IPS DF 6.9 (cell line): ENCODE measurements around the gene HBM.

Experiments used
- DNase-seq: peaks from one replicate; pipeline ENCODE4 v3.0.0-alpha.2; 2013; ENCODE audit warnings: low read depth, low spot score
- H3K27ac ChIP-seq: one replicate; pipeline ENCODE4 v1.5.1; 2013; ENCODE audit warnings: low read length, control low read depth
- H3K27me3 ChIP-seq: 2 replicates; pipeline ENCODE4 v1.6.1; 2013; ENCODE audit warnings: mild to moderate bottlenecking, low read length; ENCODE audit not compliant: control insufficient read depth, insufficient read depth
- H3K36me3 ChIP-seq: 2 replicates; pipeline ENCODE4 v1.6.1; 2013; ENCODE audit warnings: low read length; ENCODE audit not compliant: control insufficient read depth, insufficient read depth
- H3K4me1 ChIP-seq: 2 replicates; pipeline ENCODE4 v1.6.1; 2013; ENCODE audit warnings: low read length; ENCODE audit not compliant: control insufficient read depth, insufficient read depth
- H3K4me3 ChIP-seq: 2 replicates; pipeline ENCODE4 v1.5.1; 2013; ENCODE audit warnings: mild to moderate bottlenecking, low read length
- H3K9me3 ChIP-seq: 2 replicates; pipeline ENCODE4 v1.6.1; 2013; ENCODE audit warnings: low read length, inconsistent platforms; ENCODE audit not compliant: control insufficient read depth, insufficient read depth
- WGBS: extraction: QIAGEN DNeasy Blood & Tissue Kit; methylation state at CpG from one replicate; pipeline ENCODE4 v1.1.7; 2013; ENCODE audit warnings: mixed read lengths, missing lambda C conversion rate; ENCODE audit not compliant: insufficient read length, insufficient coverage; 5-methylcytosine and 5-hydroxymethylcytosine counted together

HBM gene

DNA sequence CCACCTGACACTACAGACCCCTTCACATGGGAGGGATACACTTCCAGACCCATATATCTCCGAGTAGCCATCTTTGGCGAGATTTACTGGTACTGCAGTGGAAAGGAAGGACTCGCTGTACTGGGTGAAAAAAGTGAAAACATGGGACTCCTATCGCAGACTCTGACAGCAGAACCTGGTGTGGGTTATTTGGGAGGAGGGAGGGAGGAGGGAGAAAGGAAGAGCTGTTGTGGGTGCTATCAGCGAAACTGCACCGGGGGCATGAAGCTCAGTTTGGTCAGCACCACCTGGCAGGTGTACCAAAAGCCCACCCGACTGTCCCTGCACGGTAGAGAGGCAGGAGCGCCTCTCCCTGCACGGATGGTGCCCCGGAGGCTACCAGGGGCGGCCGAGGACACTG, 19.4 kb downstream of the HBM start:
- no peak overlapping the region for H3K4me3 ChIP-seq
- H3K36me3 ChIP-seq, result peaks cover 20% of the 10 kb centered on the region
- peaks cover 3% of the 10 kb centered on the region; the same call in 1 of the 2 replicates for H3K4me1 ChIP-seq
- no peak overlapping the region for H3K27ac ChIP-seq
- no peaks in the 10 kb centered on the region; the same call in 1 of the 2 replicates for H3K27me3 ChIP-seq
- no CpG with 5 or more reads among the region's 13 CpGs for WGBS
- no peak for DNase-seq
- no peaks in the 10 kb centered on the region for H3K9me3 ChIP-seq

GRCh38 chr16:185691-186090, 19.9 kb downstream of the HBM start:
- Histone ChIP-seq H3K4me1 (peaks cover 3% of the 10 kb centered on the region; the same call in 1 of the 2 replicates), H3K27ac (no peak overlapping the region), H3K36me3 (peaks cover 21% of the 10 kb centered on the region), H3K9me3 (no peaks in the 10 kb centered on the region), H3K4me3 (no peak overlapping the region), H3K27me3 (no peaks in the 10 kb centered on the region; the same call in 1 of the 2 replicates)
- no CpG with 5 or more reads among the region's 11 CpGs for WGBS
- no peak for DNase-seq

GRCh38 chr16:187330-187729, 21.6 kb downstream of the HBM start:
- no peaks in the 10 kb centered on the region for H3K27me3 ChIP-seq
- no peak for DNase-seq
- no peak overlapping the region for H3K4me3 ChIP-seq
- no peaks in the 10 kb centered on the region for H3K9me3 ChIP-seq
- H3K27ac ChIP-seq, result no peak overlapping the region
- no peaks in the 10 kb centered on the region for H3K4me1 ChIP-seq
- H3K36me3 ChIP-seq, result peaks cover 33% of the 10 kb centered on the region
- WGBS, result no CpG with 5 or more reads among the region's 8 CpGs

- Histone ChIP-seq H3K36me3 (peaks cover 36% of the 10 kb centered on the region), H3K9me3 (no peaks in the 10 kb centered on the region), H3K27me3 (no peaks in the 10 kb centered on the region), H3K4me3 (no peak overlapping the region), H3K4me1 (no peaks in the 10 kb centered on the region), H3K27ac (no peak overlapping the region)
- no CpG with 5 or more reads among the region's 8 CpGs for WGBS
- DNase-seq, result no peak
These were observed 22.9 kb downstream of the HBM start for GRCh38 chr16:188674-189073.

DNA sequence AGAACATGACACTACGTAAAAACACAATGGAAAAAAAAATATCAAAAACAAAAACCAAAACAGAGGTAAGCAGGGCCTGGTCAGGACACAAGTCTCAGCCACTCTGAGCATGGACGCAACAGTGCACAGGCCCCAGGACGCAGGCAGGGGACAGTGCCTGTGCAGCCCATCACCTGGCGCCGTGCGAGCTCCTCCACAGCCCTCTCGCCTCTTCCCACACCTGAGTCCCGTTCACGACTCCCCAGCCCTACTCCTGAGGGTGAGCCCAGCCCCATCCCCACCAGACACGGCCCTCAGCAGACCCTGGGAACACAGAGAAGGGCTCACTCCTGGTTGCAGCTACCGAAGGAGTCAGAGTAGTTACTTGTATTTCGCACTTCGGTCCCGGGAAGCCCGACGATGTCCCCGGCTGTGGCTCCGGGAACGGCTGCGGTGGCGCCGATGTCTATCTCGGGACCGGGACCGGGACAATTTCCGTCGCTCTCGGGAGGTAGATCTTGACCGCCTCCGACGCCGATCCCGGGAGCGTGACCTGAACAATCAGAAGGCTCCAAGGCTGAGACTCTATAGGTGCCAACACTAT, 23.9 kb downstream of the HBM start:
- Histone ChIP-seq H3K27ac (no peak overlapping the region), H3K36me3 (peaks cover 36% of the 10 kb centered on the region)

DNA sequence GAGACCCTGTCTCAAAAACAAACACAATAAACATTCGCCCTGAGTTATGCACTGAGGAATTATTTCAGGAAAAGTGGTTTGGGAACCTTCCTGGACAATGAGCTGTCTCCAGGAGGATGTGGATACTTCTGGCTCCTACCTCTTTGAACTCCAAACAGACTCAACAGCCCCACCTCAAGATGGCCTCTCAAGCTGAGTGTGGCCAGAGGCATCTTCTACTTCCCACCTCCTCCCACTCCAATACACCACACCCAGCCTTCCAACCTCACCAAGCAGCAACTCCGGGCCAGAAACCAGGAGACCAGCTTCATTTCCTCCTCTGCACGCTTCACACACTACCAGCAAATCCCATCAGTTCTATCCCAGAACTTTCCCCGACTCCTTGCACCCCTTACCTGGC, 26.1 kb downstream of the HBM start:
- no peak overlapping the region for H3K4me3 ChIP-seq
- H3K27me3 ChIP-seq, result no peaks in the 10 kb centered on the region
- H3K9me3 ChIP-seq, result no peaks in the 10 kb centered on the region
- peaks cover 39% of the 10 kb centered on the region for H3K36me3 ChIP-seq
- no CpG with 5 or more reads among the region's 4 CpGs for WGBS
- H3K27ac ChIP-seq, result no peak overlapping the region
- H3K4me1 ChIP-seq, result no peaks in the 10 kb centered on the region
- no peak for DNase-seq

More for the DNA sequence above, 23.9 kb downstream of the HBM start:
- H3K27me3 ChIP-seq, result no peaks in the 10 kb centered on the region
- H3K9me3 ChIP-seq, result no peaks in the 10 kb centered on the region
- WGBS, result no CpG with 5 or more reads among the region's 34 CpGs
- DNase-seq, result no peak
- no peak overlapping the region for H3K4me3 ChIP-seq
- H3K4me1 ChIP-seq, result no peaks in the 10 kb centered on the region

DNA sequence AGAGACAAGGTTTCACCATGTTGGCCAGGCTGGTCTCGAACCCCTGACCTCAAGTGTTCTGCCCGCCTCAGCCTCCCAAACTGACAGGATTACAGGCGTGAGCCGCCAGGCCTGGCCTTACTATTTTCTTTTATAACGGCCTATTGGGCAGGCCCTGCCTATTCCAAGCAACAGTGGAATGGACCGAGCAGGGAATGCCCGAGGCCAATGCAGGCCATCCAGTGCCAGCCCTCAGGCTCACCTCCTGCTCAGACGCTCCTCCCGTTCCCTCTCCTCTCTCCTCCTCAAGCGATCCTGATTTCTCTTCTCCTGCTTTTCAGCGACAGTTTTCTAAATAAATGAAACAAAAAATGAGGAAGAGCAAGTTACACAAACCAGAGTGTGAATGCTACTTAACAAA, 26.9 kb downstream of the HBM start:
- Histone ChIP-seq H3K4me3 (no peak overlapping the region), H3K4me1 (no peaks in the 10 kb centered on the region), H3K36me3 (peaks cover 41% of the 10 kb centered on the region), H3K27ac (no peak overlapping the region), H3K9me3 (no peaks in the 10 kb centered on the region), H3K27me3 (no peaks in the 10 kb centered on the region)
- no peak for DNase-seq
- whole genome bisulfite sequencing, result no CpG with 5 or more reads among the region's 11 CpGs

DNA sequence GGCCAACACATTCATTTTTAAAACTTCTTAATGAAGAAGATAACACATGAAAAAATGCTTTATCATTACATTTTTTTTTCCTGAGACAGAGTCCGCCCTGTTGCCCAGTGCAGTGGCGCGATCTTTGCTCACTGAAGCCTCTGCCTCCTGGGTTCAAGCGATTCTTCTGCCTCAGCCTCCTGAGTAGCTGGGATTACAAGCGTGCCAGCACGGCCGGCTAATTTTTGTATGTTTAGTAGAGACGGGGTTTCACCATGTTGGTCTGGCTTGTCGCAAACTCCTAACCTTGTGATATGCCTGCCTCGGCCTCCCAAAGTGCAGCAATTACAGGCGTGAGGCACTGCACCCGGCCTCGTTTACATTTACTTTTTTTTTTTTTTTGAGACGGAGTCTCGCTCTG, 27.7 kb downstream of the HBM start:
- Histone ChIP-seq H3K36me3 (peaks cover 42% of the 10 kb centered on the region), H3K4me3 (no peak overlapping the region), H3K4me1 (no peaks in the 10 kb centered on the region), H3K9me3 (no peaks in the 10 kb centered on the region), H3K27me3 (no peaks in the 10 kb centered on the region), H3K27ac (no peak overlapping the region)
- WGBS, result no CpG with 5 or more reads among the region's 15 CpGs
- DNase-seq, result no peak

DNA sequence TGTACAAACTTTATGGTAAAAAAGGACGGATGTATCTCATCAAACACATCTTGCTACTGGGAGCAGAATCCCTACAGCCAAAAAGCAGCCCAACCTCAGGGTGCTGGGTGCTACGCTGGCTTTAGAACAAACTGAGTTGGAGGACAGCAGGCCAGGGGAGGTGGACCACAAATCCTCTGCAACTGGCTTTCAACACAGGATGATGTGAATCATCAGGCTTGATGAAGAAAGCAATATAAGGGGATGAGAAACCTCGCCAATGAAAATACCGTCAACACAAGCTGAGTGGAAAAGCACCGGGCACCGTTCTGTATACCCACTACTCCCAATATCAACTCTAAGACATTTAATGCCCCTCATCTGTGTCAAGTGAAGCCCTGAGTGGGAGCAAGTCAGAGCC, 28.7 kb downstream of the HBM start:
- no peak for DNase-seq
- Histone ChIP-seq H3K27me3 (no peaks in the 10 kb centered on the region), H3K4me1 (no peaks in the 10 kb centered on the region), H3K27ac (no peak overlapping the region), H3K36me3 (peaks cover 38% of the 10 kb centered on the region), H3K4me3 (no peak overlapping the region), H3K9me3 (no peaks in the 10 kb centered on the region)
- no CpG with 5 or more reads among the region's 6 CpGs for WGBS

DNA sequence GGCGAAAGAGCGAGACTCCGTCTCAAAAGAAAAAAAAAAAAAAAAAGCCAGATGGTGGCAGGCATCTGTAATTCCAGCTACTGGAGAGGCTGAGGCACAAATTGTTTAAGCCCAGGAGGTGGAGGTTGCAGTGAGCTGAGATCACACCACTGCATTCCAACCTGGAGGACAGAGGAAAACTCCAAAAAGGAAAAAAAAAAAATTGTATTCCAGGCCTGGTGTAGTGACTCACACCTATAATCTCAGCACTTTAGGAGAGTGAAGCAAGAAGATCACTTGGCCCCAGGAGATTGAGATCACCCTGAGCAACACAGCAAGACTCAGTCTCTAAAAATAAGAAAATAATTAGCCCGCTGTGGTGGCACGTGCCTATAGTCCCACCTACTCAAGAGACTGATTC, 34.6 kb downstream of the HBM start:
- H3K4me1 ChIP-seq, result no peaks in the 10 kb centered on the region
- peaks cover 25% of the 10 kb centered on the region for H3K36me3 ChIP-seq
- no peaks in the 10 kb centered on the region for H3K9me3 ChIP-seq
- no CpG with 5 or more reads among the region's 5 CpGs for WGBS
- H3K4me3 ChIP-seq, result no peak overlapping the region
- H3K27me3 ChIP-seq, result no peaks in the 10 kb centered on the region
- DNase-seq, result no peak
- no peak overlapping the region for H3K27ac ChIP-seq

- Histone ChIP-seq H3K9me3 (no peaks in the 10 kb centered on the region), H3K27ac (no peak overlapping the region), H3K27me3 (no peaks in the 10 kb centered on the region), H3K4me3 (no peak overlapping the region), H3K4me1 (no peaks in the 10 kb centered on the region), H3K36me3 (peaks cover 26% of the 10 kb centered on the region)
- no peak for DNase-seq
- WGBS, result no CpG with 5 or more reads among the region's 4 CpGs
These were observed 37.5 kb downstream of the HBM start for GRCh38 chr16:203246-203645.
